ENCODE data around the gene MARK1. TPM values are rescaled to one million over a fixed set of nuclear protein-coding genes. Genes with fewer than 3 reads are reported as not detected.

Gene MARK1
- total RNA-seq, 1 experiment from 2014 or later = 13.9 TPM

DNA sequence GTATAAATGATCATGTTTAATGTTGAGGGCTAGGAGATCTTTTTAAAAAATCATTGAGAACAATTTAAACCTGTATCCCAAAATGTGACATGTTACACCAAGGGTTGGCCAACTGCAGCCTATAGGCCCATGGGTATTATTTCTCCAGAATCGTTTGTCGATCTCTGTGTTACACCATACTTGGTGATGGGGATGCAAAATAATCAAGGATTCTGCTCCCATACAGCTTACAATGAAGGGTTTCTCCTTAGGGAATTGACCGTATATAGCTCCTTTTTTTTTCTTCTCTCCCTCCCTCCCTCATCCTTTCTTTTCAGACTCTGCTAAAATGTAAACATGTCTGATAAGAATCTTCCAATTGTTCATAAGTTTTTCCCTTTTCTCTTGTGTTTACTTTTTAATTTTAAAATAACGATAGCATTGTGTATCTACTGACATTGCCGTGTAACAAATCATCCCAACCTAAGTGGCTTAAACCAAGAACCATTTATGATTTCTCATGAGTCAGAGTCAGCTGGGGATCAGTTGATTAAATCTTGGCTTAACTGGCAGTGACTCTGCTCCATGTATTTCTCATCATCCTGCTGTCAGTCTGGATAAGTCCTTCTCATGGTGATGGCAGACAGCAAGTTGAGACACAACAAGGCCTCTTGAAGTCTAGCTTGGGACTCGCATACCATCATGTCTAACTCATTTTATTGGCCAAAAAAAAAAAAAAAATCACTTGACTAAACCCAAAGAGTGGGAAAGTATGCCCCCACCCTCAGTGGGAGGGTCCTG, 48.0 kb downstream of the MARK1 start:
- ATAC-seq = no peak
- no peak for TF ChIP-seq NR1H2 (CRISPR knock-in tag; IDR thresholded peaks at IDR 0.05)
- TF ChIP-seq, protein P1, sequence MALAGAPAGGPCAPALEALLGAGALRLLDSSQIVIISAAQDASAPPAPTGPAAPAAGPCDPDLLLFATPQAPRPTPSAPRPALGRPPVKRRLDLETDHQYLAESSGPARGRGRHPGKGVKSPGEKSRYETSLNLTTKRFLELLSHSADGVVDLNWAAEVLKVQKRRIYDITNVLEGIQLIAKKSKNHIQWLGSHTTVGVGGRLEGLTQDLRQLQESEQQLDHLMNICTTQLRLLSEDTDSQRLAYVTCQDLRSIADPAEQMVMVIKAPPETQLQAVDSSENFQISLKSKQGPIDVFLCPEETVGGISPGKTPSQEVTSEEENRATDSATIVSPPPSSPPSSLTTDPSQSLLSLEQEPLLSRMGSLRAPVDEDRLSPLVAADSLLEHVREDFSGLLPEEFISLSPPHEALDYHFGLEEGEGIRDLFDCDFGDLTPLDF (CRISPR knock-in tag; IDR thresholded peaks at IDR 0.05) = no peak
- TF ChIP-seq, protein P2, sequence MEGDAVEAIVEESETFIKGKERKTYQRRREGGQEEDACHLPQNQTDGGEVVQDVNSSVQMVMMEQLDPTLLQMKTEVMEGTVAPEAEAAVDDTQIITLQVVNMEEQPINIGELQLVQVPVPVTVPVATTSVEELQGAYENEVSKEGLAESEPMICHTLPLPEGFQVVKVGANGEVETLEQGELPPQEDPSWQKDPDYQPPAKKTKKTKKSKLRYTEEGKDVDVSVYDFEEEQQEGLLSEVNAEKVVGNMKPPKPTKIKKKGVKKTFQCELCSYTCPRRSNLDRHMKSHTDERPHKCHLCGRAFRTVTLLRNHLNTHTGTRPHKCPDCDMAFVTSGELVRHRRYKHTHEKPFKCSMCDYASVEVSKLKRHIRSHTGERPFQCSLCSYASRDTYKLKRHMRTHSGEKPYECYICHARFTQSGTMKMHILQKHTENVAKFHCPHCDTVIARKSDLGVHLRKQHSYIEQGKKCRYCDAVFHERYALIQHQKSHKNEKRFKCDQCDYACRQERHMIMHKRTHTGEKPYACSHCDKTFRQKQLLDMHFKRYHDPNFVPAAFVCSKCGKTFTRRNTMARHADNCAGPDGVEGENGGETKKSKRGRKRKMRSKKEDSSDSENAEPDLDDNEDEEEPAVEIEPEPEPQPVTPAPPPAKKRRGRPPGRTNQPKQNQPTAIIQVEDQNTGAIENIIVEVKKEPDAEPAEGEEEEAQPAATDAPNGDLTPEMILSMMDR (IDR thresholded peaks at IDR 0.05) = no peak
- no peak for TF ChIP-seq ZNF138 (CRISPR knock-in tag; conservative IDR thresholded peaks at IDR 0.05)

DNA sequence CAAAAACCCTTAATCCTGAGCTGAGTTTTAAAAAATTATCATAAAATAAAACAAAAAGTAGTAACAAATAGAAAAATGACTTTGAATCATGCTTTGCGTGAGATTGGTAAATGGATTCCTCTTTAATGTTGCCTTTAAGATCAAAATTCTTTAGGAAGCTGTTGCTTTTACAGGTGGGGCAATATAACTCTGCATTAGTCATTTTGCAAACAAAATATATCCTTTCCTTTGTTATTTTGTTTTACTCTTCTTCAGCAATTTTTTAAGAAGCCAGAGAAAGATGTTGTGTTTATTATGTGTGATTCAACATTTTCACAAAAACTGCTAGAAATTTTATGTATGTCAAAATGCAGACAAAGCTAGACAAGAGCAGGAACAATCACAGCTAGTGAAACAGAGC, 50.0 kb downstream of the MARK1 start:
- Mint-ChIP-seq H3K4me1 (0 out of 2 replicates have a peak, but pooled peaks cover 4% of the 10 kb centered on the region), H3K27ac (no peak overlapping the region), H3K4me3 (no peak overlapping the region), H3K9me3 (peaks cover 22% of the 10 kb centered on the region), H3K36me3 (peaks cover 25% of the 10 kb centered on the region), H3K27me3 (ENCODE audit: low read depth) (no peaks in the 10 kb centered on the region)
- CTCF ChIA-PET = interaction anchor here (0.6 kb wide), 1 partner anchor 36 kb away, joined by 4 read pairs; no protein-coding TSS in a partner anchor
- TF ChIP-seq, protein P3, sequence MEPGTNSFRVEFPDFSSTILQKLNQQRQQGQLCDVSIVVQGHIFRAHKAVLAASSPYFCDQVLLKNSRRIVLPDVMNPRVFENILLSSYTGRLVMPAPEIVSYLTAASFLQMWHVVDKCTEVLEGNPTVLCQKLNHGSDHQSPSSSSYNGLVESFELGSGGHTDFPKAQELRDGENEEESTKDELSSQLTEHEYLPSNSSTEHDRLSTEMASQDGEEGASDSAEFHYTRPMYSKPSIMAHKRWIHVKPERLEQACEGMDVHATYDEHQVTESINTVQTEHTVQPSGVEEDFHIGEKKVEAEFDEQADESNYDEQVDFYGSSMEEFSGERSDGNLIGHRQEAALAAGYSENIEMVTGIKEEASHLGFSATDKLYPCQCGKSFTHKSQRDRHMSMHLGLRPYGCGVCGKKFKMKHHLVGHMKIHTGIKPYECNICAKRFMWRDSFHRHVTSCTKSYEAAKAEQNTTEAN (CRISPR knock-in tag; IDR thresholded peaks at IDR 0.05) = no peak
- TF ChIP-seq JAZF1 (CRISPR knock-in tag; IDR thresholded peaks at IDR 0.05) (no peak), MXD4 (CRISPR knock-in tag; IDR thresholded peaks at IDR 0.05; ENCODE audit: borderline replicate concordance) (no peak), NFYB (CRISPR knock-in tag; conservative IDR thresholded peaks at IDR 0.05; ENCODE audit: low read depth) (no peak), GRHL2 (CRISPR knock-in tag; IDR thresholded peaks at IDR 0.05; ENCODE audit: insufficient replicate concordance, severe bottlenecking) (no peak), CREB1 (CRISPR knock-in tag; IDR thresholded peaks at IDR 0.05) (no peak), NFE2L1 (CRISPR knock-in tag; IDR thresholded peaks at IDR 0.05) (no peak), JUN (CRISPR knock-in tag; IDR thresholded peaks at IDR 0.05) (no peak), ETV6 (CRISPR knock-in tag; IDR thresholded peaks at IDR 0.05) (no peak), NFATC4 (CRISPR knock-in tag; IDR thresholded peaks at IDR 0.05) (no peak), SMAD4 (CRISPR knock-in tag; IDR thresholded peaks at IDR 0.05) (no peak), NR2C2 (CRISPR knock-in tag; IDR thresholded peaks at IDR 0.05) (no peak)
- TF ChIP-seq, protein P4, sequence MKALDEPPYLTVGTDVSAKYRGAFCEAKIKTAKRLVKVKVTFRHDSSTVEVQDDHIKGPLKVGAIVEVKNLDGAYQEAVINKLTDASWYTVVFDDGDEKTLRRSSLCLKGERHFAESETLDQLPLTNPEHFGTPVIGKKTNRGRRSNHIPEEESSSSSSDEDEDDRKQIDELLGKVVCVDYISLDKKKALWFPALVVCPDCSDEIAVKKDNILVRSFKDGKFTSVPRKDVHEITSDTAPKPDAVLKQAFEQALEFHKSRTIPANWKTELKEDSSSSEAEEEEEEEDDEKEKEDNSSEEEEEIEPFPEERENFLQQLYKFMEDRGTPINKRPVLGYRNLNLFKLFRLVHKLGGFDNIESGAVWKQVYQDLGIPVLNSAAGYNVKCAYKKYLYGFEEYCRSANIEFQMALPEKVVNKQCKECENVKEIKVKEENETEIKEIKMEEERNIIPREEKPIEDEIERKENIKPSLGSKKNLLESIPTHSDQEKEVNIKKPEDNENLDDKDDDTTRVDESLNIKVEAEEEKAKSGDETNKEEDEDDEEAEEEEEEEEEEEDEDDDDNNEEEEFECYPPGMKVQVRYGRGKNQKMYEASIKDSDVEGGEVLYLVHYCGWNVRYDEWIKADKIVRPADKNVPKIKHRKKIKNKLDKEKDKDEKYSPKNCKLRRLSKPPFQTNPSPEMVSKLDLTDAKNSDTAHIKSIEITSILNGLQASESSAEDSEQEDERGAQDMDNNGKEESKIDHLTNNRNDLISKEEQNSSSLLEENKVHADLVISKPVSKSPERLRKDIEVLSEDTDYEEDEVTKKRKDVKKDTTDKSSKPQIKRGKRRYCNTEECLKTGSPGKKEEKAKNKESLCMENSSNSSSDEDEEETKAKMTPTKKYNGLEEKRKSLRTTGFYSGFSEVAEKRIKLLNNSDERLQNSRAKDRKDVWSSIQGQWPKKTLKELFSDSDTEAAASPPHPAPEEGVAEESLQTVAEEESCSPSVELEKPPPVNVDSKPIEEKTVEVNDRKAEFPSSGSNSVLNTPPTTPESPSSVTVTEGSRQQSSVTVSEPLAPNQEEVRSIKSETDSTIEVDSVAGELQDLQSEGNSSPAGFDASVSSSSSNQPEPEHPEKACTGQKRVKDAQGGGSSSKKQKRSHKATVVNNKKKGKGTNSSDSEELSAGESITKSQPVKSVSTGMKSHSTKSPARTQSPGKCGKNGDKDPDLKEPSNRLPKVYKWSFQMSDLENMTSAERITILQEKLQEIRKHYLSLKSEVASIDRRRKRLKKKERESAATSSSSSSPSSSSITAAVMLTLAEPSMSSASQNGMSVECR (CRISPR knock-in tag; IDR thresholded peaks at IDR 0.05; ENCODE audit: borderline replicate concordance) = no peak
- TF ChIP-seq, protein P5, sequence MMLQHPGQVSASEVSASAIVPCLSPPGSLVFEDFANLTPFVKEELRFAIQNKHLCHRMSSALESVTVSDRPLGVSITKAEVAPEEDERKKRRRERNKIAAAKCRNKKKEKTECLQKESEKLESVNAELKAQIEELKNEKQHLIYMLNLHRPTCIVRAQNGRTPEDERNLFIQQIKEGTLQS (CRISPR knock-in tag; conservative IDR thresholded peaks at IDR 0.05) = no peak
- POLR2A ChIA-PET = interaction anchor here (0.6 kb wide), 1 partner anchor 206 kb away, joined by 3 read pairs; no protein-coding TSS in a partner anchor
- DNase-seq (ENCODE audit: low spot score) (no peak), ATAC-seq (no peak)

More for the DNA sequence above, 48.0 kb downstream of the MARK1 start:
- peaks cover 34% of the 10 kb centered on the region for H3K9me3 Mint-ChIP-seq
- no peak overlapping the region; the same call in 1 of the 2 replicates for H3K27ac Mint-ChIP-seq
- H3K4me3 Mint-ChIP-seq = no peak overlapping the region
- H3K4me1 Mint-ChIP-seq = 0 out of 2 replicates have a peak, but pooled peaks cover 4% of the 10 kb centered on the region
- DNase-seq (ENCODE audit: low spot score) = no peak
- ChIA-PET CTCF (interaction anchor here (0.6 kb wide), 1 partner anchor 200 kb away, joined by 3 read pairs; no protein-coding TSS in a partner anchor), POLR2A (no interaction called here)
- peaks cover 35% of the 10 kb centered on the region for H3K36me3 Mint-ChIP-seq
- no peaks in the 10 kb centered on the region for H3K27me3 Mint-ChIP-seq (ENCODE audit: low read depth)

Measured in WTC11 (cell line).